Endothelial cell of umbilical vein (primary cell): ENCODE results near the gene CMTM8. TPM values are rescaled to one million over a fixed set of nuclear protein-coding genes. Genes with fewer than 3 reads are reported as not detected.

Experiments
- BruUV-seq: library from RNA; stranded (reverse); fragments of 400-500 nt; replicated peaks from 2 replicates; lab custom pipeline; 2021; lab: Mats Ljungman, UMichigan
- CTCF ChIA-PET: fragments of 300-600, 350-600 bp; sonication (Branson Sonifier 250); formaldehyde crosslinking; loops from one replicate; lab custom pipeline; 2021; ENCODE audit warnings: antibody characterized with exemption, inconsistent platforms; lab: Charles Lee
- POLR2A ChIA-PET: fragments of 300-600, 350-600 bp; sonication (Branson Sonifier 250); formaldehyde crosslinking; loops from one replicate; lab custom pipeline; 2021; ENCODE audit warnings: antibody characterized with exemption, inconsistent platforms; lab: Charles Lee
- DNase-seq: peaks from one replicate; pipeline ENCODE4 v3.0.0-alpha.2; 2011; ENCODE audit warnings: low read depth, low spot score
- FAIRE-seq: peaks from 2 replicates; lab custom pipeline; 2011; peaks lifted over from hg19 to GRCh38; lab: Jason Lieb, UNC
- H2AFZ ChIP-seq: 2 replicates; pipeline ENCODE4 v1.6.0; 2012; ENCODE audit warnings: low read depth, low read length, control low read depth, inconsistent platforms
- H3K27ac ChIP-seq: 2 replicates; pipeline ENCODE4 v1.5.1; 2011; ENCODE audit warnings: low read depth, mild to moderate bottlenecking, control low read depth, low read length, moderate library complexity; ENCODE audit not compliant: insufficient read depth
- H3K27me3 ChIP-seq, 2 experiments: 2 replicates each; pipeline versions ENCODE4 v1.6.0 to v1.6.1; 2011; ENCODE audit warnings: low read length in 2 of 2, mixed read lengths in 1 of 2; ENCODE audit not compliant: control insufficient read depth in 2 of 2, insufficient read depth in 2 of 2
- H3K36me3 ChIP-seq, 2 experiments: 2 replicates in 1 of 2; 3 replicates in 1 of 2; pipeline ENCODE4 v1.5.1; 2011; ENCODE audit warnings: low read length in 2 of 2, mild to moderate bottlenecking in 1 of 2, moderate library complexity in 1 of 2; ENCODE audit not compliant: control insufficient read depth in 2 of 2, insufficient read depth in 2 of 2; ENCODE audit errors: extremely low read depth in 1 of 2
- H3K4me1 ChIP-seq: 3 replicates; pipeline ENCODE4 v1.5.1; 2011; ENCODE audit warnings: mild to moderate bottlenecking, low read length; ENCODE audit not compliant: control insufficient read depth, insufficient read depth; ENCODE audit errors: extremely low read depth
- H3K4me2 ChIP-seq: 2 replicates; pipeline ENCODE4 v1.6.1; 2011; ENCODE audit warnings: low read length, control low read depth, mixed read lengths; ENCODE audit not compliant: insufficient read depth
- H3K4me3 ChIP-seq, 3 experiments: fragments of 200-600 bp in 1 of 3; sonication (generic), shearing (Covaris generic) in 1 of 3; replicated peaks in 1 of 3; 2 replicates each; pipeline ENCODE4 v1.5.1; 2011 to 2016; ENCODE audit warnings: control low read depth in 3 of 3, low read length in 3 of 3, mild to moderate bottlenecking in 2 of 3, inconsistent platforms in 1 of 3, low read depth in 1 of 3, moderate library complexity in 1 of 3; ENCODE audit not compliant: insufficient read depth in 1 of 3
- H3K79me2 ChIP-seq: 2 replicates; pipeline ENCODE4 v1.6.0; 2012; ENCODE audit warnings: low read length, inconsistent platforms; ENCODE audit not compliant: control insufficient read depth, insufficient read depth
- H3K9ac ChIP-seq: replicated peaks from 2 replicates; pipeline ENCODE3; 2011; ENCODE audit warnings: low read length, control low read depth; ENCODE audit not compliant: insufficient read depth; ENCODE audit errors: extremely low read depth
- H3K9me1 ChIP-seq: replicated peaks from 3 replicates; pipeline ENCODE4 v1.6.0; 2011; ENCODE audit warnings: mild to moderate bottlenecking, low read length; ENCODE audit not compliant: control insufficient read depth, insufficient read depth; ENCODE audit errors: extremely low read depth
- H3K9me3 ChIP-seq: replicated peaks from 2 replicates; pipeline ENCODE4 v1.5.1; 2012; ENCODE audit warnings: low read length, inconsistent platforms; ENCODE audit not compliant: control insufficient read depth, insufficient read depth
- H4K20me1 ChIP-seq: replicated peaks from 2 replicates; pipeline ENCODE3; 2011; ENCODE audit warnings: mild to moderate bottlenecking, low read length; ENCODE audit not compliant: control insufficient read depth, insufficient read depth; ENCODE audit errors: extremely low read depth
- CTCF ChIP-seq, 2 donors: IDR thresholded peaks; 1 replicate in 1 of 2; 2 replicates in 1 of 2; pipeline ENCODE4 v1.5.1; 2011; ENCODE audit warnings: low read length in 2 of 2, mild to moderate bottlenecking in 2 of 2, moderate library complexity in 2 of 2, control low read depth in 1 of 2, inconsistent platforms in 1 of 2, low read depth in 1 of 2; ENCODE audit not compliant: insufficient read depth in 1 of 2; ENCODE audit errors: extremely low read depth in 1 of 2
- EZH2 ChIP-seq: IDR thresholded peaks from 2 replicates; pipeline ENCODE4 v1.6.1; 2012; ENCODE audit warnings: borderline replicate concordance, low read depth, mild to moderate bottlenecking, moderate library complexity, low read length, inconsistent platforms; ENCODE audit not compliant: severe bottlenecking
- FOS ChIP-seq: IDR thresholded peaks from 2 replicates; pipeline ENCODE4 v1.6.1; 2011; ENCODE audit warnings: mild to moderate bottlenecking, low read length, moderate library complexity, borderline replicate concordance; ENCODE audit not compliant: insufficient read depth
- GATA2 ChIP-seq: IDR thresholded peaks from 2 replicates; pipeline ENCODE4 v1.7.0; 2011; ENCODE audit warnings: low read depth, mild to moderate bottlenecking, moderate library complexity, mixed read lengths, low read length; ENCODE audit not compliant: insufficient read length, insufficient read depth
- JUN ChIP-seq: IDR thresholded peaks from 2 replicates; pipeline ENCODE4 v1.6.1; 2011; ENCODE audit warnings: borderline replicate concordance, low read depth; ENCODE audit not compliant: insufficient read length, insufficient read depth
- MAX ChIP-seq: IDR thresholded peaks from 2 replicates; pipeline ENCODE4 v1.6.1; 2011; ENCODE audit not compliant: insufficient read depth, insufficient read length
- MYC ChIP-seq: IDR thresholded peaks from one replicate; pipeline ENCODE4 v1.6.1; 2011; ENCODE audit warnings: mild to moderate bottlenecking, low read depth, low read length
- POLR2A ChIP-seq: IDR thresholded peaks from 2 replicates; pipeline ENCODE4 v1.6.1; 2012; ENCODE audit warnings: low read depth, mild to moderate bottlenecking, control low read depth, low read length
- POLR2AphosphoS5 ChIP-seq: IDR thresholded peaks from 2 replicates; pipeline ENCODE4 v1.6.1; 2012; ENCODE audit warnings: low read depth, mild to moderate bottlenecking, control low read depth, low read length, moderate library complexity; ENCODE audit not compliant: insufficient read depth
- dilution Hi-C: fragments of 300-500 bp; cut with MboI; formaldehyde crosslinking; loops from one replicate; pipeline ENCODE4 v1.15.0; 2019; ENCODE audit warnings: low sequenced_read_pairs; ENCODE audit not compliant: extremely low pct_ligation_motif_present
- intact Hi-C: fragments of 100-400 bp; cut with micrococcal nuclease; formaldehyde crosslinking; loops from one replicate; pipeline ENCODE4 v1.10.0; 2022
- polyA plus RNA-seq, 4 experiments: library from polyadenylated mRNA; depleted of rRNA in 3 of 4; stranded (reverse) in 3 of 4; unstranded in 1 of 4; fragments of >200 nt; gene quantifications; 2 replicates each; pipeline versions ENCODE4 v1.2.1 to v1.2.3, GENCODE V29; 2011 to 2012; ENCODE audit warnings: missing spikeins in 1 of 4
- total RNA-seq: library from RNA; stranded (reverse); gene quantifications from 2 replicates; pipeline ENCODE4 v1.2.3, GENCODE V29; 2021

CMTM8 gene
- total and polyA plus RNA-seq, 2 donors (not counting 3 experiments of a cell fraction or from before 2014, with no cell fraction given) = 7.3 to 11.9 TPM

- FAIRE-seq (no peak), DNase-seq (no peak)
- TF ChIP-seq JUN (no peak), GATA2 (no peak), EZH2 (no peak), CTCF (IDR thresholded peaks at IDR 0.05; ENCODE audit: extremely low read depth in 1 of 2, insufficient read depth in 1 of 2, low read depth in 1 of 2, low read length in 2 of 2) (no peak), MAX (no peak), POLR2AphosphoS5 (no peak), POLR2A (no peak), FOS (no peak), MYC (no peak)
- Histone ChIP-seq H3K36me3 (no peaks in the 10 kb centered on the region), H3K79me2 (no peaks in the 10 kb centered on the region), H3K9me1 (no peaks in the 10 kb centered on the region), H4K20me1 (no peaks in the 10 kb centered on the region), H3K27me3 (no peaks in the 10 kb centered on the region), H3K4me2 (no peak overlapping the region), H3K9me3 (no peaks in the 10 kb centered on the region), H3K4me3 (no peak overlapping the region), H3K27ac (no peak overlapping the region), H2AFZ (no peak overlapping the region), H3K9ac (no peak overlapping the region), H3K4me1 (no peaks in the 10 kb centered on the region)
- dilution Hi-C loops = no loop called here
- POLR2A ChIA-PET = no interaction called here
- no TSS peak for BruUV-seq
- intact Hi-C loops = no loop called here
- CTCF ChIA-PET = interaction anchor here (3.2 kb wide), 1 partner anchor 12 kb away, joined by 12 read pairs; no protein-coding TSS in a partner anchor
These were observed 69.1 kb downstream of the CMTM8 start for GRCh38 chr3:32307591-32307990.
